Common myeloid progenitor, CD34-positive (primary cell): Measurements from ENCODE around the gene RUNDC3A.

Experiments
- CTCF ChIA-PET: fragments of 350-600 bp; sonication (Branson Sonifier 250); formaldehyde crosslinking; loops from one replicate; lab custom pipeline; 2021; ENCODE audit warnings: antibody characterized with exemption; lab: Charles Lee
- POLR2A ChIA-PET: fragments of 350-600 bp; sonication (Branson Sonifier 250); formaldehyde crosslinking; loops from one replicate; lab custom pipeline; 2021; ENCODE audit warnings: antibody characterized with exemption; lab: Charles Lee
- DNase-seq, 3 donors: peaks; one replicate each; pipeline versions ENCODE4 v3.0.0 to v3.0.0-alpha.2; 2013
- H3K27ac ChIP-seq, 2 experiments: 1 replicate in 1 of 2; 2 replicates in 1 of 2; pipeline ENCODE4 v1.7.0; 2013; ENCODE audit warnings: inconsistent platforms in 2 of 2, low read length in 2 of 2, mild to moderate bottlenecking in 2 of 2, low read depth in 1 of 2, moderate library complexity in 1 of 2; ENCODE audit not compliant: severe bottlenecking in 2 of 2, insufficient read depth in 1 of 2, poor library complexity in 1 of 2
- H3K27me3 ChIP-seq, 5 experiments: replicated peaks in 2 of 5; 1 replicate in 3 of 5; 2 replicates in 2 of 5; pipeline versions ENCODE4 v1.6.1 to v1.7.0; 2013; ENCODE audit warnings: low read length in 4 of 5, mild to moderate bottlenecking in 2 of 5, moderate library complexity in 2 of 5, inconsistent platforms in 1 of 5; ENCODE audit not compliant: insufficient read depth in 5 of 5, control insufficient read depth in 4 of 5
- H3K36me3 ChIP-seq, 4 experiments: 1 replicate in 2 of 4; 2 replicates in 2 of 4; pipeline versions ENCODE4 v1.6.1 to v1.7.0; 2013; ENCODE audit warnings: low read length in 3 of 4, control low read depth in 1 of 4, mild to moderate bottlenecking in 1 of 4; ENCODE audit not compliant: control insufficient read depth in 4 of 4, insufficient read depth in 4 of 4
- H3K4me1 ChIP-seq, 4 experiments: 1 replicate in 3 of 4; 2 replicates in 1 of 4; pipeline versions ENCODE4 v1.6.1 to v1.7.1; 2013; ENCODE audit warnings: low read length in 3 of 4, mild to moderate bottlenecking in 3 of 4, control low read depth in 1 of 4, inconsistent platforms in 1 of 4, moderate library complexity in 1 of 4; ENCODE audit not compliant: control insufficient read depth in 4 of 4, insufficient read depth in 4 of 4; ENCODE audit errors: control extremely low read depth in 1 of 4
- H3K4me3 ChIP-seq, 7 experiments: 1 replicate in 4 of 7; 2 replicates in 3 of 7; pipeline versions ENCODE4 v1.5.1 to v1.7.0; 2013; ENCODE audit warnings: mild to moderate bottlenecking in 7 of 7, low read length in 6 of 7, moderate library complexity in 6 of 7, inconsistent platforms in 2 of 7, low read depth in 2 of 7, control low read depth in 1 of 7; ENCODE audit not compliant: insufficient read depth in 4 of 7, control insufficient read depth in 1 of 7; ENCODE audit errors: extremely low read depth in 1 of 7
- H3K9me3 ChIP-seq, 5 experiments: 1 replicate in 4 of 5; 2 replicates in 1 of 5; pipeline versions ENCODE4 v1.6.1 to v1.7.1; 2013; ENCODE audit warnings: low read length in 4 of 5, mild to moderate bottlenecking in 2 of 5, inconsistent platforms in 1 of 5, low read depth in 1 of 5, moderate library complexity in 1 of 5; ENCODE audit not compliant: control insufficient read depth in 4 of 5, insufficient read depth in 2 of 5; ENCODE audit errors: control extremely low read depth in 1 of 5
- WGBS: methylation state at CpG from one replicate; pipeline ENCODE4 v1.1.5; 2013; ENCODE audit not compliant: insufficient coverage; 5-methylcytosine and 5-hydroxymethylcytosine counted together

Gene RUNDC3A

DNA sequence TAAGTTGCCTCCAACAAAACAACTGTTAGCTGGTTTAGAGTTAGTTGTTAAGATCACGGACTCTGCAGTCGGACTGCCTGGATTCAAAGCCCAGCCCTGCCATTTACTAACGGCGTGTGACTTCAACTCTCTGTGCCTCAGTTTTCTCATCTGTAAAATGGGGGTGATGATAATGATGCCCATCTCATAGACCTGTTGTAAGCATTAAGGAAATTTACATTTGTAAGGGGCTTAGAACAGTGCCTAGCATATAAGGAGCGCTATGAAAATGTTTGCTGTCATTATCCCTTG, 41.3 kb upstream of the RUNDC3A start:
- 100% methylated on average over 3 of the region's 5 CpGs for WGBS
- H3K4me1 ChIP-seq, result peaks cover 0 to 3% (median 0%) of the 10 kb centered on the region in 4 experiments
- POLR2A ChIA-PET, result interaction anchor here (0.6 to 1.0 kb wide), 2 partner anchors 16 to 22 kb away, joined by 3 to 4 read pairs; no protein-coding TSS in a partner anchor

DNA sequence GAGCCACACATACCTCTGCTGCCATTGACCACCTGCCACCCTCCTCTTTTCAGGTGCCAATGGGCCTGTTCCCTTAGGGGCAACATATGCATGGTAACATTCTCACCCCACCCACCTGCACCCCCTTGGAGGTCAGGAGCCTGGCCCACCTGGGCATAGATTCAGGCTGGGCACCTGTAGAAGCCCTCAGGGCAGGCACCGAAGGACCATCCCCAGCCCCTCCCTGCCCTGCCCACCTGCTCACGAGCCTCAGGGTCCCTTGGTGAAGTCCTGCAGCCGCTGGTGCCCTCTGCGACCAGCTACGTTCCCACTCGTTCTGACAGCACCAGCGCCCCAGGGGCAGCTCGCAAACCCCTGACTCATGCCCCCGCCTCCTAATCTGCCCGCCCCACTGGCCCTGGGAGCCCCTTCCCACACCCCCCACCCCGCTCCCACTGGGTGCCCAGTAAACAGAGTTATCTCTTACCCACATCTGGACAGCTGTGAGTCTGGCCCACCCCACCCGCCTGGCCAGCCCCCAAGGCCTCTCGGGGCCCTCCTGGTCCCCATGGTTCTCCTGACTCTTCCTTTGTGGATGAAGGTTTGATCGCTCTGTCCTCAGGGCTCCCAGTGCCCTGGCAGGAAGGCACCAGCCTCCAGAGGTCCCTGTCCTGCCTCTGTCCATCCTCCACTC, 40.4 kb upstream of the RUNDC3A start, which contains the start of gene SLC4A1:
SLC4A1 (minus strand) TSS at position 318 of the 673 bp plus-strand sequence. CDS start 5,269 bp downstream, outside the sequence.
- Histone ChIP-seq H3K4me1 (peaks cover 0 to 3% (median 0%) of the 10 kb centered on the region in 4 experiments), H3K36me3 (no peaks in the 10 kb centered on the region), H3K27ac (no peak within 1 kb of the TSS), H3K9me3 (no peaks in the 10 kb centered on the region), H3K27me3 (no peaks in the 10 kb centered on the region), H3K4me3 (no peak within 1 kb of the TSS)
- POLR2A ChIA-PET, result interaction anchor here (0.6 kb wide), 1 partner anchor 21 kb away, joined by 4 read pairs; no protein-coding TSS in a partner anchor
- DNase-seq, result peak in 2 of 3 donors; percentile 10 to 37
- WGBS, result 60% methylated on average over 3 of the region's 14 CpGs
- CTCF ChIA-PET, result interaction anchor here (0.6 to 1.3 kb wide), 2 partner anchors 8 to 14 kb away, joined by 3 to 4 read pairs; no protein-coding TSS in a partner anchor

More for the DNA sequence above, 41.3 kb upstream of the RUNDC3A start:
- no peak overlapping the region for H3K27ac ChIP-seq
- H3K9me3 ChIP-seq, result no peaks in the 10 kb centered on the region
- no peak for DNase-seq
- no peak overlapping the region for H3K4me3 ChIP-seq
- H3K36me3 ChIP-seq, result no peaks in the 10 kb centered on the region
- CTCF ChIA-PET, result interaction anchor here (0.6 kb wide), 1 partner anchor 13 kb away, joined by 3 read pairs; no protein-coding TSS in a partner anchor
- no peaks in the 10 kb centered on the region for H3K27me3 ChIP-seq

DNA sequence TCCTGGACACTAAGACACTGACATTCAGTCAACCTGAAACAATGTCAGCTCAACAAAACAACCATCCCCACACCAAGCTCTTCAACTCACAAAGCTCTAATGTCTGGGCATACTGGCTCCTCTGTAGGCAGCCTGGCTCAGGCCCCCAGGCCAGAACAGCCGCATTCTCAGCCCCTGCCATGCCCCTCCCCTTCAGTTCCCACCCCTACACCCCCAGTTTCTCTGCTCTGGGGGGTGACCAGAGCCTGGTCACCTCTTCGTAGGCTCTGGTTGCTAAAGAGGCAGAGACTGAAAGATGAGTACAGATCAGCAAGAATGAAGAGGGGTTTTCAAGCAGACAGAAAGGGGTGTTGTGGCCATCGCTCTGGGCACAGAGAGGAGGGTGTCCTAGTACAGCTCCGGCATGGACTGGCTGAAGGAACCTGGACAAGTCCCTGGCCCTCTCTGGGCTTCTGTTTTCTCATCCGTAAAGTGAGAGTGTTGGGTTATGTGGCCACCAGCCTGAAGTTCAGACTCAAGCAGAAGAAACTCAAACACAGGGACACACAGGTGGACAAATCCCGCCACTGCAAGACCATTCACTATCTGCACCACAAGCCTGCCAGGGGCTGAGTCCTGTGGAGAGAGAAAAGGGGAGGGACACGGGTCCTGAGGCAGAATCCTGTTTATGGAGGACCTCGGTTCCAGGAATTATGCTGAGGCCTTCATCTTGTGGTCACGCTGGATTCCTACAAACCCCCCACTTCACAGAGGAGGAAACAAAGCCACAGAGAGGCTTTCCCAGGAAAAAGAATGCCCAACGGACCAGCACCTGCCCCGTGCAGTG, 39.5 kb upstream of the RUNDC3A start:
- POLR2A ChIA-PET, result no interaction called here
- no peak for DNase-seq
- H3K36me3 ChIP-seq, result no peaks in the 10 kb centered on the region
- peaks cover 0 to 3% (median 0%) of the 10 kb centered on the region in 4 experiments for H3K4me1 ChIP-seq
- WGBS, result 93% methylated on average over 4 of the region's 11 CpGs
- no peak overlapping the region for H3K27ac ChIP-seq
- no peaks in the 10 kb centered on the region for H3K27me3 ChIP-seq
- H3K4me3 ChIP-seq, result no peak overlapping the region
- no peaks in the 10 kb centered on the region for H3K9me3 ChIP-seq
- CTCF ChIA-PET, result interaction anchor here (1.3 kb wide), 1 partner anchor 9 kb away, joined by 4 read pairs; no protein-coding TSS in a partner anchor

DNA sequence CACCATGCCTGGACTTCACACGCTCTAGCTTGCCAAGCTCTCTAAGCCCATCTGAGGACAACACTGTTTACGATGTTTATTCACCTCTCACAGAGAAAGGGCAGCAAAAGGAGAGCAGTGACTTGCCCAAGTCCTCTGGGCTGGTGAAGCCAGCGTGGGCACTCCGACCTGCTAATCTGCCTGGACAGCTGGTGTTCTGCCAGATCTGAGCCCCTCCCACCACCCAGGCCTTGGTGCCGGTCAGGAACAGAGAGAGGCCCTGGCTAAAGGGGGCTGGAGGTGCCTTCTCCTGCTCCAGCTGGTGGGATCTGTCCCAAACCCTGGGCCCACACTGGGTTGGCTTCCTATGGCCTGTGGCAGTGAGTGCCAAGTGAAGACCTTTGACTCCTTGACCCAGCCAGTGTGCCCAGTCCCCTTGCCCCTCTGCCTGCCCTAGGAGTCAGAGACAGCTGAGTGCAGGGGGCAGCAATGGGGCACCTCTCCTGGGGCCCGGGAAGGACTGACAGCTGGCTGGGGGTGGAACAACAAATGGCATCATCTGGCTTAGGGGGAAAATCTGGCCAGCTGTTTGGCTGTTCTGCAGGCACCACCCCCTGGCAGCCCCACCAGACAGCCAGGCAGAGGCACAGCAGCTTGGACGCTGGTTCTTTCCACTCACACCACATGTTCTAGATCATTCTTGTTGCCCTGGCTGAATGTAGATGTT, 38.7 kb upstream of the RUNDC3A start:
- POLR2A ChIA-PET, result no interaction called here

DNA sequence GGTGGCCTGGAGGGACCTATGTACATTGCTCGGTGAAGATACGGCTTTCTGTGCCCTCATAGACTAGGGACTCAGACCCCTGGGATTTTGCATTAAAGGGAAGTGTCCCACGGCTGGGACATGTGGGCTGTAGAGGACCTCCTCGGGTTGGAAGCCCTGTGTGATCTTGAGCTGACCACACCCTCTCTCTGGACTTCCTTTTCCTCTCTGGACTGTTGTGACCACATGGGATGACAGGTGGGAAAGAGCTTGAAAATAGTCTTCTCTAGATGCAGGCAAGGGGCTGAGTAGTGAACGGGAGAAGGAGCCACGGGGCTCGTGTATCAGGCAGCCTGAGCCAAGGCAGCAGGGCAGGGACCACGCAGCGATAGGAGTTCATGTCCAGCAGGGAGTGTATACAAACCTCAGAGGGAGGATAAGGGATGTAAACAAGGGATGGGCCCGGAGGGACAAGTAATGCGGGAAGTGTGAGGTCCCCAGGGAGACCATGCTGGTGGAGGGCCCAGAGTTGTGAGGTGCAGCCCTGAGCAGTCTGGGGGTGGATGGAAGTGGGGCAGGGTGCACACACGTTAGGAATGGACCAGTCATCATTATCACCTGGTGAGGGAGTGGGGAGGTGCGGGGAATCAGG, 36.0 kb upstream of the RUNDC3A start:
- Histone ChIP-seq H3K9me3 (no peaks in the 10 kb centered on the region), H3K27ac (no peak overlapping the region), H3K27me3 (no peaks in the 10 kb centered on the region), H3K4me1 (peaks cover 0 to 3% (median 0%) of the 10 kb centered on the region in 4 experiments), H3K36me3 (no peaks in the 10 kb centered on the region), H3K4me3 (no peak overlapping the region)
- POLR2A ChIA-PET, result no interaction called here
- no peak for DNase-seq
- CTCF ChIA-PET, result interaction anchor here (0.5 to 1.5 kb wide), 6 partner anchors 15 to 68 kb away, joined by 3 to 4 read pairs (median 4); no protein-coding TSS in a partner anchor
- 96% methylated on average over 12 of the region's 13 CpGs for WGBS

More for the DNA sequence above, 38.7 kb upstream of the RUNDC3A start:
- WGBS, result 89% methylated on average over 6 of the region's 7 CpGs
- Histone ChIP-seq H3K36me3 (no peaks in the 10 kb centered on the region), H3K4me1 (peaks cover 0 to 3% (median 0%) of the 10 kb centered on the region in 4 experiments), H3K4me3 (no peak overlapping the region), H3K27ac (no peak overlapping the region), H3K27me3 (no peaks in the 10 kb centered on the region), H3K9me3 (no peaks in the 10 kb centered on the region)
- CTCF ChIA-PET, result interaction anchor here (1.7 kb wide), 1 partner anchor 60 kb away, joined by 3 read pairs; no protein-coding TSS in a partner anchor
- no peak for DNase-seq

DNA sequence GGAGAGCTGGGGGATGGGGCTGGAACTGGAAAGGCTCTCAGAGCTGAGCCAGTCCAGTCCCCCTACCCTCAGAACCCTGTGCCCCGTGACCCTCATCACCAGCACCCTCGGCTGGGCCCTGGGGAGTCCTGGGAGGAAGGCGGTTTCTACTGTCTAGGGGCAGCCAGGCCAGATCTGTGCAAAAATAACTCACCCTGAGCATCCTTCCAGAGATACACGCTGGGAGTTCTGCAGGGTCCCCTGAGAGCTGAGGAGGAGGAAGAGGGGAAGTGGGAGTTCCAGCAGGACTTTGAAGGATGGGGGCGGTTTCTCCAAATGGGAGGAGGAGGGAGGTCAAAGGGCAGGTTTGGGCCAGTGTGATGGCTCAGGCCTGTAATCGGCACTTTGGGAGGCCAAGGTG, 35.4 kb upstream of the RUNDC3A start:
- Histone ChIP-seq H3K4me3 (no peak overlapping the region), H3K27ac (no peak overlapping the region), H3K36me3 (no peaks in the 10 kb centered on the region), H3K4me1 (peaks cover 0 to 3% (median 0%) of the 10 kb centered on the region in 4 experiments), H3K9me3 (no peaks in the 10 kb centered on the region), H3K27me3 (no peaks in the 10 kb centered on the region)
- DNase-seq, result no peak
- POLR2A ChIA-PET, result interaction anchor here (0.6 to 1.2 kb wide), 2 partner anchors 14 to 31 kb away, joined by 3 to 4 read pairs; no protein-coding TSS in a partner anchor
- CTCF ChIA-PET, result interaction anchor here (0.6 to 1.5 kb wide), 7 partner anchors 14 to 1690 kb away, joined by 3 to 4 read pairs (median 4); no protein-coding TSS in a partner anchor
- 91% methylated on average over 5 of the region's 6 CpGs for WGBS
